Activated naive CD4-positive, alpha-beta T cell treated with anti-CD3 and anti-CD28 coated beads for 36 hours (primary cell): ENCODE data around the gene TRMT61A. TPM values are rescaled to one million over a fixed set of nuclear protein-coding genes. Genes with fewer than 3 reads are reported as not detected.
"Not testable (repeated sequence)": the region's sequence is repeated elsewhere in the genome, so short reads cannot be mapped to it uniquely, and the experiment has no call there.

Experiments used
- CTCF ChIA-PET: fragments of 350-600 bp; sonication (Branson Sonifier 250); formaldehyde crosslinking; loops from one replicate; lab custom pipeline; 2021; ENCODE audit warnings: antibody characterized with exemption; lab: Charles Lee
- DNase-seq: peaks from one replicate; pipeline ENCODE4 v3.0.0-alpha.2; 2020
- H3K27ac Mint-ChIP-seq: one replicate; pipeline ENCODE4 v1.8.0; 2021; ENCODE audit warnings: mild to moderate bottlenecking, mixed read lengths
- H3K27me3 Mint-ChIP-seq: one replicate; pipeline ENCODE4 v1.8.0; 2021; ENCODE audit warnings: low read depth, mixed read lengths
- H3K36me3 Mint-ChIP-seq: one replicate; pipeline ENCODE4 v1.8.0; 2021; ENCODE audit warnings: low read depth, mixed read lengths
- H3K4me1 Mint-ChIP-seq: one replicate; pipeline ENCODE4 v1.8.0; 2021; ENCODE audit warnings: low read depth, mixed read lengths
- H3K4me3 Mint-ChIP-seq: one replicate; pipeline ENCODE4 v1.8.0; 2021; ENCODE audit warnings: mild to moderate bottlenecking, moderate library complexity, mixed read lengths
- H3K9me3 Mint-ChIP-seq: one replicate; pipeline ENCODE4 v1.8.0; 2021; ENCODE audit warnings: mixed read lengths
- intact Hi-C: fragments of 100-400 bp; cut with micrococcal nuclease; formaldehyde crosslinking; loops from one replicate; pipeline ENCODE4 v1.15.1; 2023
- total RNA-seq, 2 experiments: library from RNA; stranded (reverse); gene quantifications; one replicate each; pipeline ENCODE4 v1.2.3, GENCODE V29; 2021

The TRMT61A gene
- total RNA-seq, 2 experiments from 2014 or later, result 6.6 to 6.7 TPM

DNA sequence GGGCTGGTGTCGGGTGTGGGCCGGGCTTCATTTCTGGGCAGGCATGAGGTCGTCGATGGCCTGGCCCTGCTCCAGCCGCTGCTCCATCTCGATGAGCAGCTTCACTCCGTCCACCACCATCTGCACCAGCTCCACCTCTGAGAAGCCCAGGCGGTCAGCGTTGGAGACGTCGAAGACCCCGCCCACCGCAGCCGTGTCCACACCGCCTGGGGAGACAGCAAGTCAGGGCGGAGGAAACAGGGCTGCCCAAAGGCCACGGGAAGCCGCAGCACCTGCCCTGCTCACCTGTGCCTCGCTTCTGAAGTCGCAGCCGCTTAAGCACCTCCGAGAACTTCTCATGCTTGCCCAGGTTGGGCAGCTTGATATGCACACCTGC lies 9.2 kb upstream of the TRMT61A start:
- DNase-seq, result no peak
- Mint-ChIP-seq H3K4me3 (no peak overlapping the region), H3K9me3 (no peaks in the 10 kb centered on the region), H3K27me3 (peaks cover 8% of the 10 kb centered on the region), H3K36me3 (no peaks in the 10 kb centered on the region), H3K27ac (no peak overlapping the region), H3K4me1 (peaks cover 4% of the 10 kb centered on the region)
- CTCF ChIA-PET, result interaction anchor here (1.5 to 2.1 kb wide), 3 partner anchors 9 to 26 kb away, joined by 6 to 13 read pairs (median 7); partner anchors contain the start of gene TRMT61A
- intact Hi-C loops, result no loop called here

DNA sequence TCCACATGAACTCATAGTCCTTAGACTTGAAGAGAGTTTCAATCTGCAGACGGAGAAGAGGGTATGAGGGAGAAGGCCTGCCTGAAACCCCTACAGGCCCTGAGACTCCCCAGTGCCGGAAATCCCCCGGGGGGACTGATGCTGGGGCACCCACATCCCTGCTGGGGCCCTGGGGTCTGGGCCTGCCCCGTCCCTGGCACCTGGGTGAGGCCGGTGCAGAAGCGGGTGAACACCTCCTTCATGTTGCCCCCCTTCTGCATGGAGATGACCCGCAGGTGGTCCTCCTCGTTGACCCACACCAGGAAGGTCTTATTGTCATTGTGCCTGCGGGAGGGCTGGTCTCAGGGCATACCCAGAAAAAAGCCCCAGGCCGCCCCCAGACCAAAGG lies 8.7 kb upstream of the TRMT61A start:
- peaks cover 4% of the 10 kb centered on the region for H3K4me1 Mint-ChIP-seq
- CTCF ChIA-PET, result interaction anchor here (1.2 to 1.4 kb wide), 2 partner anchors 9 to 27 kb away, joined by 4 to 9 read pairs; partner anchors contain the start of gene TRMT61A
- intact Hi-C loops, result no loop called here

DNA sequence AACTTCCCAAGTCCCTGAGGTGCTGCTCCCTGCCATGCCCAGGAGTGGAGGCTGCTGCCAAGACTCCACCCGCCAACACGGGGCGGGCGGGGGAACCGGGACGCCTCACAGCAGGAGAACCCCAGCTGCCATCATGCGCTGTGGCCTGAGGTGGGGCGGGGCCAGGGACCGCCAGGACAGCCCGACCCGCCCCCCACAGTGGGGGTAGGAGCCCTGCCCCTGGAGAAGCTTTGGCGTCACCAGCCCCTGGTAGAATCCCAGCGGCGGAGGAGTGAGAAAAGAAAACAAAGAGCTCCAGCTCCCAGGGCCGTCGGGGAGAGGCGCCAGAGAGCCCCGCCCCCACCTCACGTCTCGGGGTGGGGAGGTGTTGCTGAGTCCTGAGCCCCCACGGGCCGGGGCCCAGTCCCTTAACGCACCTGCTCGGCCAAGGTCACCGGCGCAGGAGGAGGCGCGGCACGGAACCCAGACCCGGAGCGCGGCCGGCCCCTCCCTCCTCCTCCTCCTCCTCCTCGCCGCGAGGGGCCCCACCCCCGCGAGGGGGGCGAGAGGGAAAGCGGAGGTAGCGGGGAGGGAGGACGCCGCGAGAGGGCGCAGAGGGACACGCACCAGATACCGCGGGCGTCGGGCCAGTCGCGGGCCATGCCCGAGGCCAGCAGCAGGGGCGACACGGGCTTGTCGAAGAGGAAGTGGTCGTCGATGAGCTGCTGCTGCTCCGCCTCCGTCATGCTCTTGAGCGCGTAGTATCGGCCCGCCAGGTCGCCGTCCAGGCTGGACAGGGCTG lies 8.1 kb upstream of the TRMT61A start:
- intact Hi-C loops, result no loop called here
- H3K4me1 Mint-ChIP-seq, result peaks cover 4% of the 10 kb centered on the region

More for the DNA sequence above, 8.7 kb upstream of the TRMT61A start:
- Mint-ChIP-seq H3K4me3 (no peak overlapping the region), H3K36me3 (no peaks in the 10 kb centered on the region), H3K27me3 (peaks cover 8% of the 10 kb centered on the region), H3K27ac (no peak overlapping the region), H3K9me3 (no peaks in the 10 kb centered on the region)
- no peak for DNase-seq

DNA sequence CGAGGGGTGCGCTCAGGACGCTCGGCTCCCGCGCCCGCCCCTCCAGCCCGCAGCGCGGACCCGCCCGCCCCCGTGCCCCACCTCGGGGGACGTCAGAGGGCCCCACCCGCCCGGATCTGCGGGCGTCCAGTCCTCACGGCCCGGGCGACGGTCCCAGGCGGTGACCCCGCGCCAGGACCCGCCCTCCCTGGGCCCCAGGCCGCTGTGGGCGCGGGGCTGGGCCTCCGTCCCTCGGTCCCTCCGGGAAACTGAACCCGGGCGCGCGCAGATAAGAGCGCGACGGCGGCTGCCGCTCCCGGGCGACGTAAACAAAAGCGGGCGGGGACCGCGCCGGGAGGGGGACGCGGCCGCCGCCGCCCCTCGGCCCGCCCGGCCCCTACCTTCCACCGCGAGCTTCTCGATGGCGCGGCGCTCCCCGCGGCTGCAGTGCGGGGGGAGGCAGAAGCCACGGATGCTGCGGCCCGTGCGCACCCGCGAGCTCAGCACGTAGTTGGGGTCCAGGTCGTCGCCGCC lies 7.5 kb upstream of the TRMT61A start:
- Mint-ChIP-seq H3K27me3 (peaks cover 8% of the 10 kb centered on the region), H3K27ac (no peak overlapping the region), H3K4me3 (no peak overlapping the region), H3K4me1 (peaks cover 4% of the 10 kb centered on the region), H3K36me3 (no peaks in the 10 kb centered on the region), H3K9me3 (no peaks in the 10 kb centered on the region)
- DNase-seq, result no peak
- intact Hi-C loops, result no loop called here
- CTCF ChIA-PET, result interaction anchor here (1.2 to 1.4 kb wide), 2 partner anchors 8 to 26 kb away, joined by 4 to 9 read pairs; partner anchors contain the start of gene TRMT61A

More for the DNA sequence above, 8.1 kb upstream of the TRMT61A start:
- Mint-ChIP-seq H3K36me3 (no peaks in the 10 kb centered on the region), H3K4me3 (peak overlapping the region; percentile 56), H3K9me3 (no peaks in the 10 kb centered on the region), H3K27me3 (peaks cover 8% of the 10 kb centered on the region), H3K27ac (no peak overlapping the region)
- CTCF ChIA-PET, result interaction anchor here (1.2 to 1.4 kb wide), 2 partner anchors 9 to 26 kb away, joined by 4 to 9 read pairs; partner anchors contain the start of gene TRMT61A
- peak; percentile 61 for DNase-seq

DNA sequence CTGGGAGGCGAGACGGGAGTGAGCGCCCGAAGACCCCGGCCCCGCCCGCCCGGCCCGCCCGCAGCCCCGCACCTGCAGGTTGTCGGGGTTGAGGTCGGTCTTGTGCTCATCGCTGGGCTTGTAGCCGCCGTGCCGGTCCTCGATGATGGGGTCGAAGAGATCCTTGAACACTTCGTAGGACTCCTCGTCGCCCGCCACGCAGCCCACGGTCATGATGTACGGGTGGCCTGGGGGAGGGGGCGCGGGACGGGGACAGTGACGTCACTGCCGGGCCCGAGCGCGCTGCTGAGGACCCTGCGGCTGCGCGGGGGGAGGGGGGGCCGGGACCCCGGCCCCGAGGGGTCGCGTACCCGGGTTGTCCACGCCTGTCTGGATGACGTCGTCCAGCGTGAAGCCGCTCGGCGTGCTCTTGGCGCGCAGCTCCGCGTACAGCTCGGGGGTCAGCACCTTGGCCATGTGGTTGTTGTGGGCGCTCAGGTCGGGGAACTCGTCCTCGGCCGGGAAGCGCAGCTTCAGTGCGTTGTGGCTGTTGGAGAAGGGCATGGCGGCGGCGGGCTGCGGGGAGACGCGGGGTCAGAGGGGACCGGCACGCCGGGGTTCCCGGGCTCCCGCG lies 6.9 kb upstream of the TRMT61A start:
- Mint-ChIP-seq H3K4me3 (peak overlapping the region; percentile 39), H3K36me3 (no peaks in the 10 kb centered on the region), H3K27ac (no peak overlapping the region), H3K27me3 (peaks cover 8% of the 10 kb centered on the region), H3K4me1 (peaks cover 7% of the 10 kb centered on the region), H3K9me3 (no peaks in the 10 kb centered on the region)
- DNase-seq, result no peak
- intact Hi-C loops, result no loop called here
- CTCF ChIA-PET, result interaction anchor here (0.6 kb wide), 1 partner anchor 165 kb away, joined by 3 read pairs; no protein-coding TSS in a partner anchor

DNA sequence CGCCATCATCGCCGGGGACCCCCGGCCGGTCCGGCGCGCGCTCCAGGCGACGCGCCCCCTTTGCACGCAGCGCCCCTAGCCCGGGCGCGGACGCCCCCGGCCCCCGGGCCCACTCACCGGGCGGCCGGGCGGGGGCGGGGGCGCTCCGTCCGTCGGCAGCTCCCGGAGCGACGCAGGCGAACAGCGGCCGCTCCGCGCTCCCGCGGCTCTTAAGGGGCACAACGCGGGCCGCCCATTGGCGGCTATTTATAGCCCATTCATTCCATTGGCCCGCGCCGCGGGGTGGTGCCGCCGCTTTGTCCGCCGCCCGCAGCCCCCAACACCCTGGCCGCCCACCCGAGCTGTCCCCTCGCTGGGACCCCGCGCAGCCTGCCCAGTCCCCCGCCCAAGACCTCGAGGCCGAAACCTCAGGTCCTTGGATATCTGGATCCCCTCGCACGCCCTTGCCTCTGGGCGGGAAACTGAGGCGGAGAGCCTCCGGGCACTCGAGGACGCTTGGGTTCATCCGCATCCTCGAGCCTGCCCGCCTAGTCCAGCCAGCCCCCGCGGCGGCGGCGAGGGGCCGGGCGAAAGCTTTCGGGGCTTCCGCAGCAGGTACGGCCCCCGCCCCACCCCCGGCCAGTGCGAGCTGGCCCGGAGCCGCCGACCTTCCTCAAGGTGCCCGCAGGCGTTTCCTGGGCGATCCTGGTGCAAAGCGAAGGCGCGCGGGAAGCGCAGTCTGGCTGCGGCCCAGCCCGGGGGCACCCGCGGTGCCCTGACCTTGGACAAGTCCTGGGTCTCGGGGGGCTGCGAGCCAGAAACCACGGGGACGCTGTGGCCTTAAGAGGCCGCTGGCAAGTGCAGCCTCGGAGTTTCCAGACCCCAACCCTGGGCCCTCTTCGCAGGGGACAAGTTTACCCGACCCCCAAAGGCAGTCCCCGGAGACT lies 6.1 kb upstream of the TRMT61A start, which contains the start of gene CKB:
Gene CKB (minus strand): TSS at position 182 of the 926 bp plus-strand sequence. CDS start 337 bp downstream, outside the sequence.
- CTCF ChIA-PET, result no interaction called here
- peaks cover 13% of the 10 kb centered on the region for H3K4me1 Mint-ChIP-seq
- H3K36me3 Mint-ChIP-seq, result no peaks in the 10 kb centered on the region
- no peaks in the 10 kb centered on the region for H3K9me3 Mint-ChIP-seq
- H3K27me3 Mint-ChIP-seq, result peaks cover 8% of the 10 kb centered on the region
- H3K4me3 Mint-ChIP-seq, result peak within 1 kb of the TSS; percentile 39
- H3K27ac Mint-ChIP-seq, result no peak within 1 kb of the TSS
- intact Hi-C loops, result no loop called here
- no peak for DNase-seq

DNA sequence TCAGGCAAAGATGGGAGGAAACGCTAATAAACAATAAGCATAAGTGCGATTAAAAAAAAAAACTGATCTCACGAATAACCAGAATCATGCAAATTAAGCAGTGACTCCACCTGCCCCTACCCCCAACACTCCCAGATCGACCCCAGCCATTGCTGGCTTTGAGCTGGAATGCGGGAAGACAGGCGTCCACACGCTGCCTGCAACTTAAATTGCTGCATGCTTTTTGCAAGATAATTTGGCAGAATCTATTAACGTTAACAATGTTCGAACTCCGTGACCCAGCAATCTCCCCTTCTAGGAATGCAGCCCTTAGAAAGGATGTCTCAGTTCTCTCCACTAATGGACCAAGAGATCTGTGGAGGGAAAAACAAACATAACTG lies 5.4 kb upstream of the TRMT61A start:
- Mint-ChIP-seq H3K9me3 (no peaks in the 10 kb centered on the region), H3K4me1 (peaks cover 16% of the 10 kb centered on the region), H3K36me3 (no peaks in the 10 kb centered on the region), H3K27me3 (peaks cover 8% of the 10 kb centered on the region), H3K27ac (no peak overlapping the region), H3K4me3 (peak overlapping the region; percentile 15)
- intact Hi-C loops, result no loop called here
- CTCF ChIA-PET, result no interaction called here
- DNase-seq, result no peak

DNA sequence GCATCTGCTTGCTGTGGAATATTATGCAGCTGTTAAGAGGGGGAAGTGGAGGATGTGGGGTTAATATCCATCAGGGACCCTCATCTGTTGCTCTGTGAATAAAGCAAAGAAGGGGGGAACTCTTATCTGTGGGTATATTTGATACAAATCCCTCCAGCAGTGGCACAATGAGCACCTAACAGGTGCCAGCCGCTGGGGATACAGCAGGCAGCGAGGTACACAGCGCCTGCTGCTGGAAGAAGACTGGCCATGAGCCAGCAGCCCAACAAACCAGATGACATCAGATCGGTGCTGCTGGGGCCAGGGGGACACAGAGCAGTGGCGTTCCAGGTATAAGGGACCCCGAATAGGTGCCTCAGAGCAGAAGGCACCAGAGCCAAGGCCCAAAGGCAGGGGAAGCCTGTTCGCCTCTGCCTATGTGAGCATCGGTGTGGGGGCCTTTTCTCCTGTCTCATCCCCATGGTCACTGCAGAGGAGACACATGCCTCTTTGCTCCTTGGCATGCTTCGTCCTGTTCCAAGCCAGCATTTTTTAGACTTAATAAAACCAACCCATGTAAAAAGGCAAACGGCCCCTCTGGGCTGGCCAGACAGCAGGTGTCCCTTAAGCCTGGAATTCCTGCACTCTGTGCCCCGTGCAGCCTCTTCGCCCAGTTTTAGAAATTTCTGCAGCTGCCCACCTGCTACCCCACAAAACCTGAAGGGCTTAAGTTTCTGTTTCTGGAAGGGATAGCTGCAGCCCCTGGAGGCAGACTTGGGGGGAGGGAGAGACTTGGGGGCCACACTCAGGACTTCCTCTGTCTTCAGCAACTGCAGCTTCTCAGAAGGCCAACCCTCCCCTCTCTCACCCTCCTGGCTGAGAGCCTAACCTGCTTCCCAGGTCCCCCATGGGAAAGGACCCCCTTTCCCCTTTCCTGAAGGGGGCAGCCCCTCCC lies 4.7 kb upstream of the TRMT61A start:
- Mint-ChIP-seq H3K4me1 (peaks cover 15% of the 10 kb centered on the region), H3K9me3 (no peaks in the 10 kb centered on the region), H3K4me3 (no peak overlapping the region), H3K36me3 (no peaks in the 10 kb centered on the region), H3K27me3 (peaks cover 8% of the 10 kb centered on the region), H3K27ac (no peak overlapping the region)
- DNase-seq, result no peak
- intact Hi-C loops, result no loop called here
- CTCF ChIA-PET, result interaction anchor here (1.1 kb wide), 1 partner anchor 37 kb away, joined by 3 read pairs; no protein-coding TSS in a partner anchor

DNA sequence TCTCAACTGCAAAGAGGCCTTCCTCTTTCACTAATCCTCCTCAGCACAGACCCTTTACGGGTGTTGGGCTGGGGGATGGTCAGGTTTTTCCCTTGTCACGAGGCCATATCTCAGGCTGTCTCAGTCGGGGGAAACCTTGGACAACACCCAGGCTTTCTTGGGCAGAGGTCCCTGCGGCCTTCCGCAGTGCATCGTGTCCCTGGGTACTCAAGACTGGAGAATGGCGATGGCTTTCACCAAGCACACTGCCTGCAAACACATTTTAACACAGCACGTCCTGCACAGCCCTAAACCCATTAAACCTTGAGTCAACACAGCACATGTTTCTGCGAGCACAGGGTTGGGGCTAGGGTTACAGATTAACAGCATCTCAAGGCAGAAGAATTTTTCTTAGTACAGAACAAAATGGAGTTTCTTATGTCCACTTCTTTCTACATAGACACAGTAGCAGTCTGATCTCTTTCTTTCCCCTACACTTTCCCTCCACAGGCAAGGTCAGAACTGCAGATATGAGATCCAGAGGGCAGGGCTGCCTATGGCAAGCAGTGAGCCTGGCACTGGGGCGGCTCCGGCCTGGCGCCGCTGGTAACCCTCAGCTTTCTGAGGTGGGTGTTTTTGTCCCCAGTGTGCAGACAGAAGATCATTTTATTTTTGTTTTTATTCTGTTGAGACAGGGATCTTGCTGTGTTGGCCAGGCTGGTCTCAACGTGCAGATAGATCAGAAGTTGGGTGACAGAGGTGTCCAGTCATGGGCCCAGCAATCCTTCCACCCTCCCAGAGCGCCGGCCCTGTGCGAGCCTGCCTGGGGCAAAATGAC lies 3.4 kb upstream of the TRMT61A start:
- H3K27me3 Mint-ChIP-seq, H3K4me3 Mint-ChIP-seq, H3K27ac Mint-ChIP-seq, CTCF ChIA-PET, H3K9me3 Mint-ChIP-seq, intact Hi-C loops, H3K36me3 Mint-ChIP-seq, DNase-seq: not testable (repeated sequence)
- H3K4me1 Mint-ChIP-seq, result peaks cover 23% of the 10 kb centered on the region

DNA sequence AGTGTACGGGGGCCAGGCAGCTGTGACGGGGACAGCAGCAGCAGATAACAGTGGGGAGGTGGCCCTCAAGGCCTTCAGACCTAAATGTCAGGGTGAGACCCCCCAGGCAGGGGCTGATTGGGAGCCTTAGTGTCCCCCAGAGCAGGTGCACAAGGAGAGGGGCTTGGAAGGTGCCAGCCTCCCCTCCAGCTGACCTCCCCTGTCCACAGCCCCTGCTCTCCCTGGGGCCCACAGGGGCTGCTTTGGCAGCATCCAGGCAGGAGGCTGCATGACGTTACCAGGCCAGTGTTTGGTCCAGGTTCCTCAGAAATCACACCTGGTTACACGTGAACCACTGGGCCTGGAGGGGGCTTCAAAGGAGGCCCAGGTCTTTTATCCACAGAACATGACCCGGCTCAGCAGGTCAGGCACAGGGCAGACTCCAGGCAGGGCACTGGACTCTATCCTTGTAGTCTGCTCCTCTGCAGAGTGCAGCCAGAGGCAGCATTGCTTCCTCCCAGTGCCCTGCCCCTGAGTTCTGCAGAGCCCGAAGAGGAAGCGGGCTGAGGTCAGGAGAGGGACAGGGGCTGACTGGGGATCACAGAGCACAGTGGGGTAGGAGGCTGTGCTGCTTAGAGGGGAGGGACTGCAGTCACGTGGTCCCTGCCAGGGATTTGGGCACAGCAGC lies 2.6 kb upstream of the TRMT61A start:
- no peak for DNase-seq
- Mint-ChIP-seq H3K4me3 (no peak overlapping the region), H3K4me1 (peaks cover 30% of the 10 kb centered on the region), H3K27me3 (peaks cover 5% of the 10 kb centered on the region), H3K27ac (no peak overlapping the region), H3K9me3 (no peaks in the 10 kb centered on the region), H3K36me3 (peaks cover 4% of the 10 kb centered on the region)
- CTCF ChIA-PET, result no interaction called here
- intact Hi-C loops, result no loop called here
